HG02588 (cell line): ENCODE data around the gene SUN2.

Source experiments
- ATAC-seq: cut with Tn5 transposase; IDR thresholded peaks from one replicate; pipeline ENCODE4 v1.9.1; 2021; ENCODE audit warnings: mild to moderate bottlenecking, moderate library complexity; ENCODE audit not compliant: unreplicated experiment

The SUN2 gene

DNA sequence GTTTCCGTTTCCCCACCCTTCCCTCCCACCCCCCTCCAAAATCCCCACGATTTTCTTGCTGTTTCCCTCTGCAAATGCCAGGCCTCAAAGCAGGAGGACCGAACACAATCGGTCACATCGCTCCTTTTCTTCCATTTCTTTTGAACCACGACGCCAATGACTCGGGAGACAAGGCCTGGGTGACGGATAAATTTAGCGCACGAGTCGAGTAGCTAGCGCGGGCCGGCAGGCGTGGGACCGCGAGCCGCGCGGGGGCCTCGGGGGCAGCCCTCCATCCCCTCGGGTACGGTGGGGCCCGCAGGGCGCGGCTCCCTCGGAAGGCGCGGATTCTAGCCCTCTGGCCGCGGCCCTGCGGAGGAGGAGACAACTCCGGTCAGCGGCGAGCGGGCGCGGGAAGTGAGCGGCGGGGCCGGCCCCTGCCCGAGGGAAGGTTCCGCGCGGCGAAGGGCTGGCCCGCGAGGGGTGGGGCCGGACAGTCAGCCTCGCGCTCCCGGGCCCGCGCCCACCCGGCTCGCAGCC is 55.5 kb downstream of the SUN2 start:
- no peak for ATAC-seq

DNA sequence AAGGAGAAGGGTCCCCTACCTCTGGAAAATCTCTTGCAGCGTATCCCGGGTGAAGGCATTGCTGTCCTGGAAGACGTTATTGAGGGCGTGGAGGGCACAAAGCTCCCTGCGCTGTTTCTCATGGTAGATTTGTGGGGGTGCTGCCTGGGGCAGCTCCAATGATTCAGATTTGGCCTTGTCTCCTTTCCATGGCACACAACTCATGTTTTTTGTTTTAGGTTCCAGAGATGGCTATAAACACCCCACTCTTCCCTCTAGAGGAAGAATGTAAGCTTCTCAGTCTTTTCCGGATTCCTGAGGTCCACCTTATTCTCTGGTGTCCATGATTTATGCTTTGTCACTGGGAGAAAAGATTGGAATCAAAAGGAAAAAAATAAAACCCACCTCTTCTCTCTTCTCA is 56.0 kb downstream of the SUN2 start:
- ATAC-seq, result no peak

DNA sequence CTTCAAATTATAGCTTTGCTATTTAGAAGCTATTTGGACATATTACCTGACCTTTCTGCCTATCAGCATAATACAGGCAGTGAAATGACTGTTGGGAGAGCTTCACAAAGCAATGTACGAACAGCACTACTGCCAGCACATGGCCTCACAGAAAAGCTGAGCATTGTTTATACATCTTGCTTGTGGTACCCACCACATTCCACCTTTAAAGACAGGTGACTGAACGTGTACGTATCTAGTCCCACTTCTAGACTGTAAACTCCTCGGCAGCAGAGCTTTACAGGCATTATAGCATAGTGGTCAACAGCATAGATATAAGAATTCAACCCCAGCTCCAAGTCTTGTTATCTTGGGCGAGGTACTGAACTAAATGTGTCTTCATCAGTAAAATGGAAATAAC is 56.7 kb downstream of the SUN2 start:
- no peak for ATAC-seq

DNA sequence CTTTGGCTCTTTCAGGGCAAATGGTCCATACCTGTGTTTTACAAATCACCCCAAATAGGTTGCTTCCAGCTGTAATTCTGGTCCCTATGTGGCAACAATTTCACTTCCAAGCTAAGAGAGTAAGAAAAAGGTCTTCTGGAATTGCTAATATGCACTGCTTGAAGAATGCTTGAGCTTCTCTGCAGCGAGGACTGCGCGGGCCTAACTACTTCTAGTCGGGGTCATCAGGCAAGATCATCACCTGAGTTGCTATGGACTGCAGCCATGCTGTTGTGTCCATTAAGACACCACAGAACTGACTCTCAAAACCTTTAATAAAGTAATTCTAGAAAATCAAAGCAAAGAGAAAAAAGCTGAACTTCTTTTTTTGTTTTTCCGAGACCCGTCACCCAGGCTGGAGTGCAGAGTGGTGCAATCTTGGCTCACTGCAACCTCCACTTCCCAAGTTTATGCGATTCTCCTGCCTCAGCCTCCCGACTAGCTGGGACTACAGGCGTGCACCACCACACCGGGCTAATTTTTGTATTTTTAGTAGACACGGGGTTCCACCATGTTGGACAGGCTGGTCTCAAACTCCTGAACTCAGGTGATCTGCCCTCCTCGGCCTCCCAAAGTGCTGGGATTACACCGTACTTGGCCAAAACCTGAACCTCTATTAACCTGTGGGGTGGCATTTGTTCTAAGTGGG is 57.2 kb downstream of the SUN2 start:
- no peak for ATAC-seq

DNA sequence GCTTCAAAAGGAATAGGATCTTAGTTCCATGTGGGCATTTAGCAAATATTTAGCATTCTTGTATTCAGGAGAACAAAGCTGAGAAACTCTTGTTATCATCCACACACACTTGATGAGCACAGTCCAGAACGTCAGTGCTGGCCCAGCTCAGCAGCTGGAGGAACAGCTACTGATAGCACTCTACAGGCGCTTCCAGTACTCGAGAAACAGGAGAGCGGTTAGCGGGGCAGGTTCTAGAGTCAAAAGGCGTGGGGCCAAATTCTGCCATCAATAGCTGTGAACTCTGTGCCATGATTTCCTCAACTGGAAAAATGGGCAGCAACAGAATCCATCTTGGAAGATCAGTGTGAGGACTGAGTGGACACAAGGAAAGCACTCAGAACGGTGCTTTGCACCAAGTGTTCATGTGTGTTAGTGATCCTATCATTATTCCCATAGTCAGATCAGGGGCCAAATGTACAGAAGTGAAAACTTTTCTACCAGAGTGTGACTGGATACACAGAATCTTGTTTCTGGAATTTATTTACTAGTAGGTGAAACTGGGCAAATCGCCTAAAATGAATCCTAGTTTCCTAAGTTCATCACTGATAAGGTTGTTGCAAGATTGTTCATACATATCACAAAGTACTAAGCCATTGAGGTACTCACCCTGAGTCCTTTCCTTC is 58.2 kb downstream of the SUN2 start:
- no peak for ATAC-seq

DNA sequence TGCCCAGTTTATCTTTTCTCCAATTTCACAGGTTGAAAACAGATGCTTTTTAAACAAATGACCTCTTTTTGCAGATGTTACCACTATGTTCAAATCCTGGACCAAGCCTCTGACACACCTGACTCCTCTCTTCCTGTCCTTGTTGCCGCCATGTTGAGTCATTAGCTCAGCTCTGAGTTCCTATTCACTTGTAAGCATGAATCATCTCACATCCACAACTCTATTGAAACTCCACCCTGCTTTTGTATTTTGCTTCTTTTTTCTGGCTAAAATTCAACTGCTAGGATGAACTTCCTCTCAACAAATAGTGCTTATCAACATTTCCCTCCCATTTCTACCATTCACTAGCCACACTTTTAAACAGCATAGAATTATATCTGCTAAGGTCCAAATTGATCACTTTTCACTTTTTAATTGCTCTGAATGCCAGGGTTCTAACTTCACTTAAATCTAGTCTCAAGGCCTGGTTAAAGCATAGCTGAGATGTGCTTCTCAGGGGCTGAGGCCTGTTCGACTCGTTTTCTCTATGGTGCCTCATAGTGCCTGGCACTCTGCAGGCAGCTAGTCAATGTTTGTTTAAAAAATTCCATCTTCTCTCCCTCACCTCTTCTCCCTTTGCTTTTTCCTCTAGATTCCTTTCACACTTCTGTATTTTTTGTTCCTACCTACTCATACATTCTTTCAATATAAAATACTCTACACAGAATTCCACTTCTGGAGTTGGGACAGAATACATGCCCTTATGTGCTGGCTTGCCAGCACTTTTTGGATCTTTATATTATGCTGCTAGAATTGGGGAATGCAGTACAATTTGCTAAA is 59.0 kb downstream of the SUN2 start:
- ATAC-seq, result no peak

DNA sequence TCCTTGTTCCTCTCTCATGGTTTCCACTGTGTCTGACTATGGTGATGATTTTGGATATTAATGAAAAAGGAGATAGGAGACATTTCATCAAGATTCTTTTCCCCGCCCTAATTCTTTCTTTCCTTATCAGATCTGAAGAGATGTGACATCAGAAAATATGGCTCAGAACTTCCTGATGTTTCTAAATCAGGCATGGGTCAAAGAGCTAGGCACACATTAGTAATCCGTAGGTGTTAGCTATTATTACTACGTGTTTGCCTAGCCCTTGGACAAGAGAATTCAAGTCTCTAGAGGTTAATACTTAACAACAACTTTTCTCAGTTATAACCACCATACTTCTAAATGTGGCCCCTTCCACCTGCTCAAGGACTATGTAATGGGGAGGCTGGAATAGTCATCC is 60.9 kb downstream of the SUN2 start:
- ATAC-seq, result no peak

DNA sequence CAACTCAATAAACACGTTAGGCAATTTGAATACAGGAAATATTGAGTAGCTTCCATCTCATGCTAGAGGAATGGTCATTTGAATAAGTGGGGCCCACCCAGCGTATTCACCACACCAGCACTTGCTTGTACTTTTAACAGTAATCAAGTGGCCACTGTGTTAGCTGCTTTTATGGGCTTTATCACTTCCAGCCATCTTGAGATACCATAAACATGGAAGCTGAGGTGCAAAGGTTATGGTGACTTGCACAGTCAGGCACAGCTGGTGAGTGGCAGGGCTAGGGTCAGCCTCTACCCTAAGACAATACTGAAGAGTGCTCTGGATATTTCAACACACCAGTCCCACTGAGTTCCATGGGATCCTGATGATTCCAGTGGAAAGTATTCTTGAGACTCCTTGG is 61.7 kb downstream of the SUN2 start:
- ATAC-seq, result no peak

DNA sequence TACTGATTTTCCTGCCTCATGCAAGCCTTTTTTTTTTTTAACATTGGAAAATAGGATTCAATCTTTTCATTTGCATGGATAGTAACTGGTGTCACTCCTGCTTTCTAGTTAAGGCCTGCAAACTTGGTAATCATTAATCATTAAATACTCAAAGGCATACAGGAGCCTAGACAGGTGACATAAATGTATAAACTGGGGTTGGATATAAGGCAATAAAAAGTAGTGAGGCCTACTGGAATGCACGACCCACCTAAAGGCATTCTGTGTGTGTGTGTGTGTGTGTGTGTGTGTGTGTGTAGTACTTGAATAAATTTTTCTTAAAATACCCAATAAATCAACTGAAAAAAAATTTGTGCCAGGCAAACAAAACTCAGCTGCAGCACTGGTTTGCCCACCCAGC is 66.1 kb downstream of the SUN2 start:
- ATAC-seq, result no peak

DNA sequence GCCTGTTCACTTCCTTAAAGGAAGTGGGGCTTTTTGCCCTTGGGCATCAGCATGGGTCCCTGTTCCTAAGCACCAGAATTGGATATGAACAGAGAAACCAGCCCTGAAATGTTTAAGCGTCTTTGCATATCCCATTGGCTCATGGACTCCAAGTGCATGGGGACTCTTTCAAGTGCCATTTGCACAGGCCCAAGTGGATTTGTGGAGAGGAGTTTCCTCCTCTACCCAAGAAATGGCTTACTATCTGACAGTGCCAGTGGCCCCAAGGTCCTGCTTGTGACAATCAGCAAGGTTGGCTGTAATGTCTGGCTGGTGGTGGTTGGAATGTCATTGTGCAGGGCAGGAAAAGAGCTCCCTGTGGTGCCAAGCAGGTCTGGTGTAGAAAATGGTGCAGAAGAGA is 70.0 kb downstream of the SUN2 start:
- ATAC-seq, result no peak

DNA sequence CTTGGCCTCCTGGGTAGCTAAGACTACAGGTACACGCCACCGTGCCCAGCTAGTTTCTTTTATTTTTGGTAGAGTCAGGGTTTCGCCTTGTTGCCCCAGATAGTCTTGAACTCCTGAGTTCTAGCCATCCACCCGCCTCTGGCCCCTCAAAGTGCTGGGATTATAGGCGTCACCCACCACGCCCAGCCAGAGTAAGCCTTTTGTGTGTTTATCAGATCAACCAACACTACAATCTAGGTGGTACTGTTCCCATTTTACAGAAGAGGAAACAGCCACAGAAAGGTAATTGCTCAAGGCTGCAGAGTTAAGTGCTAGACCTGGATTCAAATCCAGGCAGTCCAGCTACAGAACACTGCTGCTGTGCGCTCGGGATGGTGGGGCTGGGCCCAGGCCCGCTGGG is 70.9 kb downstream of the SUN2 start:
- ATAC-seq, result no peak
